Neural cell (in vitro differentiated cells): ENCODE measurements around the gene SLC6A3.

Experiments used
- EP300 ChIP-seq: fragments of 450-650 bp; conservative IDR thresholded peaks from 2 replicates; pipeline ENCODE4 v1.6.1; 2014; ENCODE audit warnings: antibody characterized with exemption, mild to moderate bottlenecking, moderate library complexity; ENCODE audit not compliant: poor library complexity, severe bottlenecking
- EZH2 ChIP-seq: fragments of 200-600, 300-800 bp; shearing (Covaris generic), sonication (generic); IDR thresholded peaks from 2 replicates; pipeline ENCODE4 v1.6.1; 2014; ENCODE audit warnings: antibody characterized with exemption, low read length, borderline replicate concordance, mild to moderate bottlenecking; ENCODE audit not compliant: insufficient read depth, poor library complexity, severe bottlenecking
- REST ChIP-seq: IDR thresholded peaks from 2 replicates; pipeline ENCODE4 v1.6.1; 2012; ENCODE audit warnings: borderline replicate concordance
- TF ChIP-seq, protein P1 (sequence below): fragments of 450-650 bp; IDR thresholded peaks from 2 replicates; pipeline ENCODE4 v1.5.1; 2014; ENCODE audit warnings: antibody characterized with exemption, mild to moderate bottlenecking, moderate library complexity; ENCODE audit not compliant: poor library complexity, severe bottlenecking

- TF ChIP-seq, protein P1, sequence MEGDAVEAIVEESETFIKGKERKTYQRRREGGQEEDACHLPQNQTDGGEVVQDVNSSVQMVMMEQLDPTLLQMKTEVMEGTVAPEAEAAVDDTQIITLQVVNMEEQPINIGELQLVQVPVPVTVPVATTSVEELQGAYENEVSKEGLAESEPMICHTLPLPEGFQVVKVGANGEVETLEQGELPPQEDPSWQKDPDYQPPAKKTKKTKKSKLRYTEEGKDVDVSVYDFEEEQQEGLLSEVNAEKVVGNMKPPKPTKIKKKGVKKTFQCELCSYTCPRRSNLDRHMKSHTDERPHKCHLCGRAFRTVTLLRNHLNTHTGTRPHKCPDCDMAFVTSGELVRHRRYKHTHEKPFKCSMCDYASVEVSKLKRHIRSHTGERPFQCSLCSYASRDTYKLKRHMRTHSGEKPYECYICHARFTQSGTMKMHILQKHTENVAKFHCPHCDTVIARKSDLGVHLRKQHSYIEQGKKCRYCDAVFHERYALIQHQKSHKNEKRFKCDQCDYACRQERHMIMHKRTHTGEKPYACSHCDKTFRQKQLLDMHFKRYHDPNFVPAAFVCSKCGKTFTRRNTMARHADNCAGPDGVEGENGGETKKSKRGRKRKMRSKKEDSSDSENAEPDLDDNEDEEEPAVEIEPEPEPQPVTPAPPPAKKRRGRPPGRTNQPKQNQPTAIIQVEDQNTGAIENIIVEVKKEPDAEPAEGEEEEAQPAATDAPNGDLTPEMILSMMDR, result no peak
- TF ChIP-seq REST (no peak), EP300 (no peak), EZH2 (no peak)
Observed at GRCh38 chr5:1378866-1379659, 66.2 kb downstream of the SLC6A3 start.
